ENCODE measurements around the gene CHST3.
"Not testable (repeated sequence)": the region's sequence is repeated elsewhere in the genome, so short reads cannot be mapped to it uniquely, and the experiment has no call there.

The CHST3 gene

GRCh38 chr10:71975087-71975870 is 11.1 kb downstream of the CHST3 start:
- no peak for DNase-seq

- DNase-seq, result no peak
Measured at GRCh38 chr10:71975871-71976725, 11.9 kb downstream of the CHST3 start.

- not testable (repeated sequence) for DNase-seq
Measured at GRCh38 chr10:71977614-71977903, 13.4 kb downstream of the CHST3 start.

GRCh38 chr10:71978476-71978875 is 14.3 kb downstream of the CHST3 start:
- DNase-seq, result no peak

- no peak for DNase-seq
Measured at GRCh38 chr10:71978988-71979691, 14.9 kb downstream of the CHST3 start.

GRCh38 chr10:71979692-71980062 is 15.5 kb downstream of the CHST3 start:
- no peak for DNase-seq

GRCh38 chr10:71980181-71981014 is 16.2 kb downstream of the CHST3 start:
- DNase-seq, result no peak

GRCh38 chr10:71981015-71981875 is 17.1 kb downstream of the CHST3 start:
- DNase-seq, result no peak

GRCh38 chr10:71981876-71982230 is 17.7 kb downstream of the CHST3 start:
- no peak for DNase-seq

GRCh38 chr10:71982269-71983178 is 18.3 kb downstream of the CHST3 start:
- DNase-seq, result no peak

GRCh38 chr10:71984126-71984808 is 20.1 kb downstream of the CHST3 start:
- no peak for DNase-seq

GRCh38 chr10:71984809-71985388 is 20.7 kb downstream of the CHST3 start:
- DNase-seq, result no peak

GRCh38 chr10:71985542-71986250 is 21.5 kb downstream of the CHST3 start:
- peak; percentile 95 for DNase-seq

GRCh38 chr10:71988895-71989294 is 24.7 kb downstream of the CHST3 start:
- not testable (repeated sequence) for DNase-seq

- DNase-seq, result peak; percentile 58
Measured at GRCh38 chr10:71989661-71990454, 25.7 kb downstream of the CHST3 start.

GRCh38 chr10:71990706-71991269 is 26.6 kb downstream of the CHST3 start:
- no peak for DNase-seq

GRCh38 chr10:71995449-71995848 is 31.3 kb downstream of the CHST3 start:
- no peak for DNase-seq
